ENCODE results near the gene CELA3B. TPM values are rescaled to one million over a fixed set of nuclear protein-coding genes. Genes with fewer than 3 reads are reported as not detected.

CELA3B gene
- total RNA-seq, 1 experiment from 2014 or later, result 4.4 TPM

DNA sequence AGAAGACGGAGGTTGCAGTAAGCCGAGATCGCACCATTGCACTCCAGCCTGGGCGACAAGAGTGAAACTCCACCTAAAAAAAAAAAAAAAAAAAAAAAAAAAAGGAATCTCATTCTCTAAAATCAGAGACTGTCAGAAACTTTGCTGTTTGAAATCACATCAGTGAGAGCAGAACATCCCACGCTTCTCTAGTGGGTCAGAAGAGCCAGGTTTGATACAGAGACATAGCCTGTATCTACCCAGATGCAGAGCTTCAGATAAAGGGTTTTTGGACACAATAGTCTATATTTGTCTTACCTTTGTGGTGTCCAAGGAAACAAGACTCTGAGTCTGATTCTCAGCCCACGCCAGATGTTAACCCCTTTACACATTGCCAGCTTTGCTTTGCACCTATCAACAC lies 44.2 kb downstream of the CELA3B start:
- Mint-ChIP-seq H3K36me3 (no peaks in the 10 kb centered on the region), H3K27ac (no peak overlapping the region), H3K27me3 (ENCODE audit: low read depth) (no peaks in the 10 kb centered on the region), H3K4me1 (peaks cover 18% of the 10 kb centered on the region), H3K9me3 (no peaks in the 10 kb centered on the region), H3K4me3 (no peak overlapping the region)
- DNase-seq (ENCODE audit: low spot score) (no peak), ATAC-seq (no peak)
- CTCF ChIA-PET, result interaction anchor here (0.5 to 0.7 kb wide), 2 partner anchors 256 to 413 kb away, joined by 3 read pairs; no protein-coding TSS in a partner anchor
- no peak for TF ChIP-seq TCF7 (CRISPR knock-in tag; IDR thresholded peaks at IDR 0.05; ENCODE audit: low read depth)
- TF ChIP-seq, protein P1, sequence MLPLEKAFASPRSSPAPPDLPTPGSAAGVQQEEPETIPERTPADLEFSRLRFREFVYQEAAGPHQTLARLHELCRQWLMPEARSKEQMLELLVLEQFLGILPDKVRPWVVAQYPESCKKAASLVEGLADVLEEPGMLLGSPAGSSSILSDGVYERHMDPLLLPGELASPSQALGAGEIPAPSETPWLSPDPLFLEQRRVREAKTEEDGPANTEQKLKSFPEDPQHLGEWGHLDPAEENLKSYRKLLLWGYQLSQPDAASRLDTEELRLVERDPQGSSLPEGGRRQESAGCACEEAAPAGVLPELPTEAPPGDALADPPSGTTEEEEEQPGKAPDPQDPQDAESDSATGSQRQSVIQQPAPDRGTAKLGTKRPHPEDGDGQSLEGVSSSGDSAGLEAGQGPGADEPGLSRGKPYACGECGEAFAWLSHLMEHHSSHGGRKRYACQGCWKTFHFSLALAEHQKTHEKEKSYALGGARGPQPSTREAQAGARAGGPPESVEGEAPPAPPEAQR (CRISPR knock-in tag; IDR thresholded peaks at IDR 0.05), result no peak
- no peak for TF ChIP-seq ATF2 (CRISPR knock-in tag; IDR thresholded peaks at IDR 0.05; ENCODE audit: borderline replicate concordance, low read depth)
- TF ChIP-seq SP1 (CRISPR knock-in tag; conservative IDR thresholded peaks at IDR 0.05), result no peak
- TF ChIP-seq NFATC4 (CRISPR knock-in tag; IDR thresholded peaks at IDR 0.05), result no peak
- TF ChIP-seq ZNF317 (CRISPR knock-in tag; IDR thresholded peaks at IDR 0.05; ENCODE audit: borderline replicate concordance, low read depth), result no peak
- TF ChIP-seq IRF1 (CRISPR knock-in tag; IDR thresholded peaks at IDR 0.05), result no peak
- TF ChIP-seq, protein P2, sequence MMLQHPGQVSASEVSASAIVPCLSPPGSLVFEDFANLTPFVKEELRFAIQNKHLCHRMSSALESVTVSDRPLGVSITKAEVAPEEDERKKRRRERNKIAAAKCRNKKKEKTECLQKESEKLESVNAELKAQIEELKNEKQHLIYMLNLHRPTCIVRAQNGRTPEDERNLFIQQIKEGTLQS (CRISPR knock-in tag; conservative IDR thresholded peaks at IDR 0.05), result no peak
- TF ChIP-seq NR1H2 (CRISPR knock-in tag; IDR thresholded peaks at IDR 0.05), result no peak
- POLR2A ChIA-PET, result no interaction called here

DNA sequence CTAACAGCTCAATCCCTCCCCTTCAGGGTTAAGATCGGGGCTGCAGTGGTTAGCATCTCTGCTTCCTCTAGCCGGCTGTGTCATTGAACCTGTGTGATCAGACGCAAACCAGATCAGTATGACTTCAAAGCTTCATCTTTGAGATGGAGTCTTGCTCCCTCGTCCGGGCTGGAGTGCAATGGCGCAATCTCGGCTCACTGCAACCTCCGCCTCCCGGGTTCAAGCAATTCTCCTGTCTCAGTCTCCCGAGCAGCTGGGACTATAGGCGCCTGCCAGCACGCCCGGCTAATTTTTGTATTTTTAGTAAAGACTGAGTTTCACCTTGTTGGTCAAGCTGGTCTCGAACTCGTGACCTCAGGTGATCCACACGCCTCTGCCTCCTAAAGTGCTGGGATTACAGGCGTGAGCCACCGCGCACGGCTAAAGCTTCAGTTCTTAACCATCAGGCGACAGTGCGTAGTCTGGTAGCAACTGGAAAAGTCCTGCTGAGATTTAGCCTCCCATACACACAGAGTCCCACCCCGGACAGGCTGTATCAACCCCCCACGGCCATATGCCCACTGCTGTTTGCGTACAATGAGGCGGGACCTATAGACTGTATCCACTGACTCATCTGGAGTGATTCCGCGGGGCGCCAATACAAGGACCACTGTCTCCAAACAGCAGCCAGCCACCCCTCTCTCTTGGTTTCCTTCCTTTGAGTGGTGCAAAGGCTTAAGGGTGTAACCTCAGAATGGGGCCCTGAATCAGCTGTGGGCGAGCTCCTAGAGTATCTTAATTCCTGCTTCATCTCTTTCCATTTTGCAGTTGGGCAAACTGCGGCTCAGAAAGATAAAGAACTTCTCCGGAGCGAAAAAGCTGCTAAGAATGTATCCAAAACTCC lies 47.9 kb downstream of the CELA3B start:
- ChIA-PET CTCF (interaction anchor here (0.7 to 2.6 kb wide), 10 partner anchors 13 to 654 kb away, joined by 3 to 13 read pairs (median 4); partner anchors contain the start of gene CDC42), POLR2A (interaction anchor here (0.6 to 2.1 kb wide), 4 partner anchors 13 to 397 kb away, joined by 3 to 12 read pairs (median 4); partner anchors contain the start of genes CDC42 and RAP1GAP)
- Mint-ChIP-seq H3K4me3 (peak overlapping the region; percentile 89), H3K27ac (peak overlapping the region; percentile 92), H3K9me3 (no peaks in the 10 kb centered on the region), H3K36me3 (no peaks in the 10 kb centered on the region), H3K4me1 (peaks cover 24% of the 10 kb centered on the region), H3K27me3 (ENCODE audit: low read depth) (no peaks in the 10 kb centered on the region)
- DNase-seq (ENCODE audit: low spot score), result peak; percentile 50
- ATAC-seq, result peak; percentile 62
- TF ChIP-seq ZNF121 (CRISPR knock-in tag; IDR thresholded peaks at IDR 0.05), result no peak
- TF ChIP-seq TEAD1 (CRISPR knock-in tag; IDR thresholded peaks at IDR 0.05), result no peak
- TF ChIP-seq PRRX2 (CRISPR knock-in tag; IDR thresholded peaks at IDR 0.05), result no peak
- no peak for TF ChIP-seq CDX4 (CRISPR knock-in tag; IDR thresholded peaks at IDR 0.05; ENCODE audit: borderline replicate concordance)
- TF ChIP-seq GTF2I (CRISPR knock-in tag; conservative IDR thresholded peaks at IDR 0.05), result no peak
- no peak for TF ChIP-seq ESRRA (CRISPR knock-in tag; IDR thresholded peaks at IDR 0.05; ENCODE audit: borderline replicate concordance)
- peak; percentile 25; the same call in 1 of the 2 replicates for TF ChIP-seq CREM (CRISPR knock-in tag; IDR thresholded peaks at IDR 0.05)
- 0 out of 2 replicates have a peak, but pooled peaks have one; percentile 52 for TF ChIP-seq ELF4 (CRISPR knock-in tag; IDR thresholded peaks at IDR 0.05; ENCODE audit: low read depth)
- TF ChIP-seq EMX1 (CRISPR knock-in tag; IDR thresholded peaks at IDR 0.05), result no peak
- no peak for TF ChIP-seq AFF4 (CRISPR knock-in tag; IDR thresholded peaks at IDR 0.05; ENCODE audit: borderline replicate concordance)
- TF ChIP-seq ZNF396 (CRISPR knock-in tag; IDR thresholded peaks at IDR 0.05; ENCODE audit: borderline replicate concordance), result no peak
- no peak for TF ChIP-seq NR3C1 (CRISPR knock-in tag; conservative IDR thresholded peaks at IDR 0.05; ENCODE audit: low read depth)
- no peak for TF ChIP-seq NR1H2 (CRISPR knock-in tag; IDR thresholded peaks at IDR 0.05)
- TF ChIP-seq, protein P3, sequence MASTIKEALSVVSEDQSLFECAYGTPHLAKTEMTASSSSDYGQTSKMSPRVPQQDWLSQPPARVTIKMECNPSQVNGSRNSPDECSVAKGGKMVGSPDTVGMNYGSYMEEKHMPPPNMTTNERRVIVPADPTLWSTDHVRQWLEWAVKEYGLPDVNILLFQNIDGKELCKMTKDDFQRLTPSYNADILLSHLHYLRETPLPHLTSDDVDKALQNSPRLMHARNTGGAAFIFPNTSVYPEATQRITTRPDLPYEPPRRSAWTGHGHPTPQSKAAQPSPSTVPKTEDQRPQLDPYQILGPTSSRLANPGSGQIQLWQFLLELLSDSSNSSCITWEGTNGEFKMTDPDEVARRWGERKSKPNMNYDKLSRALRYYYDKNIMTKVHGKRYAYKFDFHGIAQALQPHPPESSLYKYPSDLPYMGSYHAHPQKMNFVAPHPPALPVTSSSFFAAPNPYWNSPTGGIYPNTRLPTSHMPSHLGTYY (CRISPR knock-in tag; IDR thresholded peaks at IDR 0.05), result no peak

Measured in WTC11 (cell line).